Measurements from ENCODE around the gene SLC25A23.
"Not testable (repeated sequence)": the region's sequence is repeated elsewhere in the genome, so short reads cannot be mapped to it uniquely, and the experiment has no call there.

The SLC25A23 gene

GRCh38 chr19:6414793-6415590, 44.6 kb downstream of the SLC25A23 start:
- no peaks in the 10 kb centered on the region for H3K4me1 Mint-ChIP-seq (ENCODE audit: low read depth)
- no peak overlapping the region for H3K27ac Mint-ChIP-seq
- H3K9me3 Mint-ChIP-seq = no peaks in the 10 kb centered on the region
- no peak for DNase-seq
- no peaks in the 10 kb centered on the region for H3K27me3 Mint-ChIP-seq
- H3K36me3 Mint-ChIP-seq (ENCODE audit: low read depth) = peaks cover 72% of the 10 kb centered on the region
- no peak overlapping the region for H3K4me3 Mint-ChIP-seq

- Mint-ChIP-seq H3K9me3 (no peaks in the 10 kb centered on the region), H3K27me3 (no peaks in the 10 kb centered on the region), H3K4me3 (no peak overlapping the region), H3K27ac (no peak overlapping the region), H3K4me1 (ENCODE audit: low read depth) (no peaks in the 10 kb centered on the region), H3K36me3 (ENCODE audit: low read depth) (peaks cover 62% of the 10 kb centered on the region)
- DNase-seq = no peak
Observed at GRCh38 chr19:6413721-6414643, 45.6 kb downstream of the SLC25A23 start.

GRCh38 chr19:6413291-6413690, 46.3 kb downstream of the SLC25A23 start:
- no peak for DNase-seq
- Mint-ChIP-seq H3K36me3 (ENCODE audit: low read depth) (peaks cover 55% of the 10 kb centered on the region), H3K9me3 (no peaks in the 10 kb centered on the region), H3K4me3 (no peak overlapping the region), H3K27ac (no peak overlapping the region), H3K27me3 (no peaks in the 10 kb centered on the region), H3K4me1 (ENCODE audit: low read depth) (no peaks in the 10 kb centered on the region)

GRCh38 chr19:6412447-6413091, 47.0 kb downstream of the SLC25A23 start:
- Mint-ChIP-seq H3K27ac (no peak overlapping the region), H3K4me3 (no peak overlapping the region), H3K9me3 (no peaks in the 10 kb centered on the region), H3K36me3 (ENCODE audit: low read depth) (peaks cover 48% of the 10 kb centered on the region), H3K4me1 (ENCODE audit: low read depth) (no peaks in the 10 kb centered on the region), H3K27me3 (no peaks in the 10 kb centered on the region)
- DNase-seq = peak; percentile 68

- Mint-ChIP-seq H3K4me3 (no peak overlapping the region), H3K9me3 (no peaks in the 10 kb centered on the region), H3K4me1 (ENCODE audit: low read depth) (no peaks in the 10 kb centered on the region), H3K27me3 (no peaks in the 10 kb centered on the region), H3K36me3 (ENCODE audit: low read depth) (peaks cover 43% of the 10 kb centered on the region), H3K27ac (no peak overlapping the region)
- DNase-seq = no peak
Observed at GRCh38 chr19:6412061-6412446, 47.5 kb downstream of the SLC25A23 start.

GRCh38 chr19:6409346-6409745, 50.2 kb downstream of the SLC25A23 start:
- H3K9me3 Mint-ChIP-seq = no peaks in the 10 kb centered on the region

GRCh38 chr19:6406401-6406800, 53.2 kb downstream of the SLC25A23 start:
- Mint-ChIP-seq H3K4me1 (ENCODE audit: low read depth) (no peaks in the 10 kb centered on the region), H3K27ac (no peak overlapping the region), H3K36me3 (ENCODE audit: low read depth) (no peaks in the 10 kb centered on the region), H3K9me3 (no peaks in the 10 kb centered on the region), H3K4me3 (no peak overlapping the region), H3K27me3 (no peaks in the 10 kb centered on the region)
- no peak for DNase-seq

More at GRCh38 chr19:6409346-6409745, 50.2 kb downstream of the SLC25A23 start:
- Mint-ChIP-seq H3K4me3 (no peak overlapping the region), H3K27ac (no peak overlapping the region), H3K27me3 (no peaks in the 10 kb centered on the region), H3K4me1 (ENCODE audit: low read depth) (no peaks in the 10 kb centered on the region), H3K36me3 (ENCODE audit: low read depth) (peaks cover 20% of the 10 kb centered on the region)
- DNase-seq = no peak

- H3K27ac Mint-ChIP-seq = no peak overlapping the region
- H3K4me3 Mint-ChIP-seq = no peak overlapping the region
- no peaks in the 10 kb centered on the region for H3K36me3 Mint-ChIP-seq (ENCODE audit: low read depth)
- H3K4me1 Mint-ChIP-seq (ENCODE audit: low read depth) = no peaks in the 10 kb centered on the region
- DNase-seq = no peak
- H3K9me3 Mint-ChIP-seq = no peaks in the 10 kb centered on the region
- H3K27me3 Mint-ChIP-seq = no peaks in the 10 kb centered on the region
Observed at GRCh38 chr19:6402837-6403608, 56.6 kb downstream of the SLC25A23 start.

- no peak for DNase-seq
- no peaks in the 10 kb centered on the region for H3K4me1 Mint-ChIP-seq (ENCODE audit: low read depth)
- no peaks in the 10 kb centered on the region for H3K9me3 Mint-ChIP-seq
- no peak overlapping the region for H3K4me3 Mint-ChIP-seq
- H3K36me3 Mint-ChIP-seq (ENCODE audit: low read depth) = no peaks in the 10 kb centered on the region
- H3K27me3 Mint-ChIP-seq = no peaks in the 10 kb centered on the region
- H3K27ac Mint-ChIP-seq = no peak overlapping the region
Observed at GRCh38 chr19:6402058-6402457, 57.5 kb downstream of the SLC25A23 start.

- not testable (repeated sequence) for H3K4me3 Mint-ChIP-seq; H3K9me3 Mint-ChIP-seq; H3K4me1 Mint-ChIP-seq (ENCODE audit: low read depth); H3K27ac Mint-ChIP-seq; H3K27me3 Mint-ChIP-seq; H3K36me3 Mint-ChIP-seq (ENCODE audit: low read depth); DNase-seq
Observed at GRCh38 chr19:6400062-6400944, 59.3 kb downstream of the SLC25A23 start.

GRCh38 chr19:6396305-6396704, 63.3 kb downstream of the SLC25A23 start:
- Mint-ChIP-seq H3K4me3 (no peak overlapping the region), H3K27me3 (no peaks in the 10 kb centered on the region), H3K4me1 (ENCODE audit: low read depth) (peaks cover 26% of the 10 kb centered on the region), H3K9me3 (no peaks in the 10 kb centered on the region), H3K27ac (no peak overlapping the region), H3K36me3 (ENCODE audit: low read depth) (peaks cover 20% of the 10 kb centered on the region)
- DNase-seq = no peak

GRCh38 chr19:6394831-6395230, 64.8 kb downstream of the SLC25A23 start:
- Mint-ChIP-seq H3K27me3 (no peaks in the 10 kb centered on the region), H3K36me3 (ENCODE audit: low read depth) (peaks cover 31% of the 10 kb centered on the region), H3K4me1 (ENCODE audit: low read depth) (peaks cover 30% of the 10 kb centered on the region), H3K27ac (peak overlapping the region; percentile 34), H3K9me3 (no peaks in the 10 kb centered on the region), H3K4me3 (peak overlapping the region; percentile 15)
- no peak for DNase-seq

GRCh38 chr19:6393983-6394412, 65.6 kb downstream of the SLC25A23 start:
- Mint-ChIP-seq H3K36me3 (ENCODE audit: low read depth) (peaks cover 38% of the 10 kb centered on the region), H3K27ac (peak overlapping the region; percentile 99), H3K4me1 (ENCODE audit: low read depth) (peaks cover 30% of the 10 kb centered on the region), H3K27me3 (no peaks in the 10 kb centered on the region), H3K4me3 (peak overlapping the region; percentile 98), H3K9me3 (no peaks in the 10 kb centered on the region)
- DNase-seq = no peak

Data from activated T-cell treated with anti-CD3 and anti-CD28 coated beads, Interleukin-2, amount 50 U/mL, for 24 hours (primary cell).